Measurements from ENCODE around the gene GOLGA6A.

- TF ChIP-seq, protein P1, sequence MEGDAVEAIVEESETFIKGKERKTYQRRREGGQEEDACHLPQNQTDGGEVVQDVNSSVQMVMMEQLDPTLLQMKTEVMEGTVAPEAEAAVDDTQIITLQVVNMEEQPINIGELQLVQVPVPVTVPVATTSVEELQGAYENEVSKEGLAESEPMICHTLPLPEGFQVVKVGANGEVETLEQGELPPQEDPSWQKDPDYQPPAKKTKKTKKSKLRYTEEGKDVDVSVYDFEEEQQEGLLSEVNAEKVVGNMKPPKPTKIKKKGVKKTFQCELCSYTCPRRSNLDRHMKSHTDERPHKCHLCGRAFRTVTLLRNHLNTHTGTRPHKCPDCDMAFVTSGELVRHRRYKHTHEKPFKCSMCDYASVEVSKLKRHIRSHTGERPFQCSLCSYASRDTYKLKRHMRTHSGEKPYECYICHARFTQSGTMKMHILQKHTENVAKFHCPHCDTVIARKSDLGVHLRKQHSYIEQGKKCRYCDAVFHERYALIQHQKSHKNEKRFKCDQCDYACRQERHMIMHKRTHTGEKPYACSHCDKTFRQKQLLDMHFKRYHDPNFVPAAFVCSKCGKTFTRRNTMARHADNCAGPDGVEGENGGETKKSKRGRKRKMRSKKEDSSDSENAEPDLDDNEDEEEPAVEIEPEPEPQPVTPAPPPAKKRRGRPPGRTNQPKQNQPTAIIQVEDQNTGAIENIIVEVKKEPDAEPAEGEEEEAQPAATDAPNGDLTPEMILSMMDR (conservative IDR thresholded peaks at IDR 0.05; ENCODE audit: low read length), result no peak
- no peak for TF ChIP-seq EZH2phosphoT487 (IDR thresholded peaks at IDR 0.05; ENCODE audit: borderline replicate concordance, low read depth, low read length)
Observed at GRCh38 chr15:74027688-74028087, 54.7 kb downstream of the GOLGA6A start.

Data from OCI-LY7 (cell line).